HCT116 (cell line): ENCODE results near the gene RRAD.

ENCODE experiments used
- CEBPB ChIP-seq: IDR thresholded peaks from 2 replicates; pipeline ENCODE4 v1.6.1; 2012; ENCODE audit warnings: low read depth
- ELF1 ChIP-seq: IDR thresholded peaks from 2 replicates; pipeline ENCODE4 v1.6.1; 2012; ENCODE audit warnings: low read depth, borderline replicate concordance
- EZH2 ChIP-seq: fragments of 200-600 bp; sonication (generic); IDR thresholded peaks from 2 replicates; pipeline ENCODE4 v1.6.1; 2017; ENCODE audit warnings: antibody characterized with exemption, mixed run types
- JUND ChIP-seq: IDR thresholded peaks from 2 replicates; pipeline ENCODE4 v1.6.1; 2012
- POLR2A ChIP-seq: IDR thresholded peaks from 2 replicates; pipeline ENCODE4 v1.7.0; 2011; ENCODE audit warnings: borderline replicate concordance; ENCODE audit not compliant: insufficient read depth, insufficient read length; ENCODE audit errors: extremely low read depth
- POLR2AphosphoS5 ChIP-seq: IDR thresholded peaks from 2 replicates; pipeline ENCODE4 v1.6.1; 2011; ENCODE audit warnings: mild to moderate bottlenecking, low read depth, low read length, moderate library complexity
- SRF ChIP-seq: IDR thresholded peaks from 2 replicates; pipeline ENCODE4 v1.6.1; 2012; ENCODE audit warnings: low read depth
- ZFX ChIP-seq: fragments of 450-650 bp; IDR thresholded peaks from 2 replicates; pipeline ENCODE4 v1.6.1; 2017
- TF ChIP-seq, protein P1 (sequence below), 3 experiments: fragments of 200-600 bp in 1 of 3; sonication (generic) in 1 of 3; IDR thresholded peaks in 2 of 3; conservative IDR thresholded peaks in 1 of 3; 2 replicates each; pipeline ENCODE4 v1.5.1; 2012 to 2017; ENCODE audit warnings: low read depth in 2 of 3, low read length in 2 of 3, antibody characterized with exemption in 1 of 3, borderline replicate concordance in 1 of 3, control low read depth in 1 of 3, mild to moderate bottlenecking in 1 of 3, mixed read lengths in 1 of 3, mixed run types in 1 of 3, moderate library complexity in 1 of 3; ENCODE audit not compliant: insufficient read depth in 1 of 3

DNA sequence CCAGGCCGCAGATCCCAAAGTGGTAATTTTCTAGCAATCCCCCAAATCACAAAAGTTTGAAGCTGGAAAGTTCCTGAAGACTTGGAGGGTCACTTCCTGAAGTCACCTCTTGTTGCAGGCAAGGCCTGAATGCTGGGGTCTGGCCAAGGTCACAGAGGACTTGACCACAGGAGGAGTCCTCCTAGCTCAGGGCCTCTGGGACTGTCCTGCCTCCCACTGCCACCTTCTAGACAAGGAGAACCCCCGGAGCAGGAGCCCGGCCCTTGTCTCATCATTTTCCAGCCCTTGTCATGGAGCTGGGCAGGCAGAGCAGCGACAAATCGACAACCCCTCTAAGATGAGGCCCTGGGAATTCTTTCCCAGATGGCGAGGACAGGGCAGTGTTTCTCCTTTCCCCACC is 7.0 kb downstream of the RRAD start:
- TF ChIP-seq ZFX, result no peak
- TF ChIP-seq EZH2, result no peak
- TF ChIP-seq, protein P1, sequence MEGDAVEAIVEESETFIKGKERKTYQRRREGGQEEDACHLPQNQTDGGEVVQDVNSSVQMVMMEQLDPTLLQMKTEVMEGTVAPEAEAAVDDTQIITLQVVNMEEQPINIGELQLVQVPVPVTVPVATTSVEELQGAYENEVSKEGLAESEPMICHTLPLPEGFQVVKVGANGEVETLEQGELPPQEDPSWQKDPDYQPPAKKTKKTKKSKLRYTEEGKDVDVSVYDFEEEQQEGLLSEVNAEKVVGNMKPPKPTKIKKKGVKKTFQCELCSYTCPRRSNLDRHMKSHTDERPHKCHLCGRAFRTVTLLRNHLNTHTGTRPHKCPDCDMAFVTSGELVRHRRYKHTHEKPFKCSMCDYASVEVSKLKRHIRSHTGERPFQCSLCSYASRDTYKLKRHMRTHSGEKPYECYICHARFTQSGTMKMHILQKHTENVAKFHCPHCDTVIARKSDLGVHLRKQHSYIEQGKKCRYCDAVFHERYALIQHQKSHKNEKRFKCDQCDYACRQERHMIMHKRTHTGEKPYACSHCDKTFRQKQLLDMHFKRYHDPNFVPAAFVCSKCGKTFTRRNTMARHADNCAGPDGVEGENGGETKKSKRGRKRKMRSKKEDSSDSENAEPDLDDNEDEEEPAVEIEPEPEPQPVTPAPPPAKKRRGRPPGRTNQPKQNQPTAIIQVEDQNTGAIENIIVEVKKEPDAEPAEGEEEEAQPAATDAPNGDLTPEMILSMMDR (IDR thresholded peaks at IDR 0.05 in 2 of 3, conservative IDR thresholded peaks at IDR 0.05 in 1 of 3; ENCODE audit: borderline replicate concordance in 1 of 3, insufficient read depth in 1 of 3, low read depth in 2 of 3, low read length in 2 of 3), result no peak
- no peak for TF ChIP-seq CEBPB
- no peak for TF ChIP-seq POLR2A
- TF ChIP-seq SRF, result no peak
- TF ChIP-seq ELF1, result no peak
- no peak for TF ChIP-seq POLR2AphosphoS5
- TF ChIP-seq JUND, result no peak
